Measurements from ENCODE around the gene WSCD1. TPM values are rescaled to one million over a fixed set of nuclear protein-coding genes. Genes with fewer than 3 reads are reported as not detected.

The WSCD1 gene
- total and polyA plus RNA-seq, 7 donors: 4.1 to 17.5 (median 7.1) TPM

GRCh38 chr17:6172642-6173330 is 102.6 kb downstream of the WSCD1 start:
- H3K36me3 ChIP-seq (ENCODE audit: insufficient read depth in 1 of 2, low read depth in 1 of 2): no peaks in the 10 kb centered on the region
- ATAC-seq (no peak), DNase-seq (no peak)
- H3K4me3 ChIP-seq: no peak overlapping the region
- no peaks in the 10 kb centered on the region for H3K4me1 ChIP-seq
- peaks cover 0 to 3% (median 0%) of the 10 kb centered on the region in 3 donors for H3K27me3 ChIP-seq (ENCODE audit: insufficient read depth in 3 of 3, low read length in 2 of 3)
- 69 to 73% (median 72%) methylated on average over 9 of the region's 9 CpGs for WGBS, 3 donors
- intact Hi-C loops (cut with DNase I): no loop called here
- TF ChIP-seq, protein P1, sequence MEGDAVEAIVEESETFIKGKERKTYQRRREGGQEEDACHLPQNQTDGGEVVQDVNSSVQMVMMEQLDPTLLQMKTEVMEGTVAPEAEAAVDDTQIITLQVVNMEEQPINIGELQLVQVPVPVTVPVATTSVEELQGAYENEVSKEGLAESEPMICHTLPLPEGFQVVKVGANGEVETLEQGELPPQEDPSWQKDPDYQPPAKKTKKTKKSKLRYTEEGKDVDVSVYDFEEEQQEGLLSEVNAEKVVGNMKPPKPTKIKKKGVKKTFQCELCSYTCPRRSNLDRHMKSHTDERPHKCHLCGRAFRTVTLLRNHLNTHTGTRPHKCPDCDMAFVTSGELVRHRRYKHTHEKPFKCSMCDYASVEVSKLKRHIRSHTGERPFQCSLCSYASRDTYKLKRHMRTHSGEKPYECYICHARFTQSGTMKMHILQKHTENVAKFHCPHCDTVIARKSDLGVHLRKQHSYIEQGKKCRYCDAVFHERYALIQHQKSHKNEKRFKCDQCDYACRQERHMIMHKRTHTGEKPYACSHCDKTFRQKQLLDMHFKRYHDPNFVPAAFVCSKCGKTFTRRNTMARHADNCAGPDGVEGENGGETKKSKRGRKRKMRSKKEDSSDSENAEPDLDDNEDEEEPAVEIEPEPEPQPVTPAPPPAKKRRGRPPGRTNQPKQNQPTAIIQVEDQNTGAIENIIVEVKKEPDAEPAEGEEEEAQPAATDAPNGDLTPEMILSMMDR (IDR thresholded peaks at IDR 0.05): no peak
- no peak overlapping the region for H3K27ac ChIP-seq
- H3K9me3 ChIP-seq: no peaks in the 10 kb centered on the region

DNA sequence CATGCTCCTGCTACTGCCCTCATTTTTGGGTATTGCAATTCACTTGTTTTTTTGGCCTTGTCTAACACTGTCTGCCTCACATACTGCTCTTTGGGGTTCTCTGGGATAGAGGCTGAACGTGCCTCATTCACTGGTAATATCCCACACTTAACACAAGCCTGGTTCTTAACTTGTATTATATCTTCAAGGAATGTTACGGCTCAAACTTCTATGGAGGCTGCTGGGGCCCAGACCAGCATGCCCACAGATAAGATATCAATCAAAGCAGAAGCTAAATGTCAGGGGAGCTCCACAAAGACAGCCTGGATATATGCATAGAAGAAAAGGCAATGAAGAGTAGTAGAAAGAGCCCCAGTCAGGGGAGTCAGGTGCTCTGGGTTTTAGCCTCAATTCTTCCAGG is 103.5 kb downstream of the WSCD1 start:
- TF ChIP-seq, protein P1 (IDR thresholded peaks at IDR 0.05): no peak
- no peaks in the 10 kb centered on the region for H3K4me1 ChIP-seq
- WGBS, 3 donors: 79 to 91% (median 85%) methylated on average over 2 of the region's 2 CpGs
- no peaks in the 10 kb centered on the region for H3K36me3 ChIP-seq (ENCODE audit: insufficient read depth in 1 of 2, low read depth in 1 of 2)
- peaks cover 0 to 3% (median 0%) of the 10 kb centered on the region in 3 donors for H3K27me3 ChIP-seq (ENCODE audit: insufficient read depth in 3 of 3, low read length in 2 of 3)
- H3K27ac ChIP-seq: no peak overlapping the region
- no peak overlapping the region for H3K4me3 ChIP-seq
- H3K9me3 ChIP-seq: no peaks in the 10 kb centered on the region
- DNase-seq (no peak), ATAC-seq (no peak)
- intact Hi-C loops (cut with DNase I): no loop called here
